SK-N-MC (cell line): Measurements from ENCODE around the gene PLAU.

Source experiments
- EZH2 ChIP-seq: fragments of 200-600 bp; sonication (generic); IDR thresholded peaks from one replicate; pipeline ENCODE4 v1.6.1; 2017; ENCODE audit warnings: antibody characterized with exemption
- FOXP2 ChIP-seq: optimal IDR thresholded peaks from 2 replicates; pipeline ENCODE3; 2011; ENCODE audit warnings: mild to moderate bottlenecking, moderate library complexity; ENCODE audit not compliant: insufficient read depth; ENCODE audit errors: extremely low read length, control extremely low read depth
- POLR2AphosphoS5 ChIP-seq: IDR thresholded peaks from 2 replicates; pipeline ENCODE4 v1.6.1; 2012; ENCODE audit warnings: mild to moderate bottlenecking, low read depth, low read length, borderline replicate concordance

- TF ChIP-seq EZH2 (no peak), POLR2AphosphoS5 (no peak), FOXP2 (no peak)
Observed at GRCh38 chr10:73914036-73914435, 3.1 kb downstream of the PLAU start.
